Suppressor macrophage (primary cell): ENCODE results near the gene FOXP1.
A peak's percentile ranks its signal among the peaks of the same experiment; 100 is the strongest.

ENCODE experiments used
- DNase-seq, 4 experiments: peaks; one replicate each; pipeline ENCODE4 v3.0.0-alpha.2; 2020 to 2022

Gene FOXP1

GRCh38 chr3:71168880-71169411, 414.6 kb downstream of the FOXP1 start:
- no peak for DNase-seq

DNA sequence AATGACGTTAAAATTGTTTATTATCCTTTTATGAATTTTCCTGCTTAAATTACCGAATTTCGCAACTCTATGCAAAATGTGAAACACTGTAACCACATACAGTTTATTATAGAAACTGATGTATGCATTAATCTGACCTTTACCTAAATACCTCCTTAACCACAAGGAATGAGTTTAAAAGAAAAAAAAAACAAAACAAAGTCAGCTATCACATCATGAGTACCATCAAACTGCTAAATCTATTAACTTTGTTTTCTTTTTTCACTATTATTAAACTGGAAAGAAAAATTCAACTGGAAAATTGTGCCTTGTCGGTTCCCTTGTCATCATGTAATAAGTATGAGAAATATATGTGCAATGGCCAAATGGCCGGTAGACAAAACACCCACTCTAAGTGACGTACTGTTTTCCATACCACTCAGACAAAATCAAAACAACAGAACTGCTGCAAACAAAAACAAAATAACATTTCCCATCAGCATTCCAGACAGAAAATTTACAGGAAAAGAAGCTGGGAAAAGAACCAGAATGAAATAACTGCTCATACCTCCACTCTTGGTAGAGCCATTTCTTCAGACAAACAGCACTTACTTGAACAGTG, 415.3 kb downstream of the FOXP1 start:
- DNase-seq: no peak

- DNase-seq: no peak
Measured at GRCh38 chr3:71166339-71167240, 416.9 kb downstream of the FOXP1 start.

- DNase-seq: no peak
Measured at GRCh38 chr3:71164881-71165280, 418.6 kb downstream of the FOXP1 start.

DNA sequence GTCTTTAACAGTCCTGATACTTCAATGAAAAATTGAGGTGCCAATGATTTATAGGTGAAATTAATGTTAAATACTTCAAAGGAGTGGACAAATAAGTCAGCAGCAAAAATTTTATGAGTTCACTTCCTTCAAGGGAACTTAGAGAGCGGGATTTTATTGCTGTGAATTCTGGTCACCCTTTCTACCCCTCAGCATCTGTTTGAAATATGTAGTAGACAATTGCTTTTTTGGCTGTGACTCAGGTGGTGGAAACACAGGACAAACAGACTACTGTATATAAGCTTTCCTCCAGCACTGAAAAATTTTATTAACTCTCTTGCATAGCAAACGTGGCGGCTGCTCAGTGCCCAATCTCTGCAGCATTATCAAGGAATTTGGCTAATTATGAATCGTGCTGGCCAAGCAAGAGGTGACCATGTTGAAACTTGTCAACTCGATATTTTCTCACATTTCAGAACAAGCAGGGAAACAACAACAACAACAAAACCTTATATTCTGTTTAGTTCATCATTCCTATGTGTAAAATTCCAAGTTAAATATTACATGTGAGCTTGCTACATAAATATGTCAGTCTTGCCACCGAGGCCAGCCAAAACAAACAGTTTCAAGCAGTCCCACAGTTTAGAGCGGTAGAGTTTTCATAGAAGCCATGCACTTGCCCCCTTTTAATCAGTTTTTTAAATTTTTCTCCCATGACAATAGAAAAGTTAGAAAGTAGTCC, 420.2 kb downstream of the FOXP1 start:
- no peak for DNase-seq

DNA sequence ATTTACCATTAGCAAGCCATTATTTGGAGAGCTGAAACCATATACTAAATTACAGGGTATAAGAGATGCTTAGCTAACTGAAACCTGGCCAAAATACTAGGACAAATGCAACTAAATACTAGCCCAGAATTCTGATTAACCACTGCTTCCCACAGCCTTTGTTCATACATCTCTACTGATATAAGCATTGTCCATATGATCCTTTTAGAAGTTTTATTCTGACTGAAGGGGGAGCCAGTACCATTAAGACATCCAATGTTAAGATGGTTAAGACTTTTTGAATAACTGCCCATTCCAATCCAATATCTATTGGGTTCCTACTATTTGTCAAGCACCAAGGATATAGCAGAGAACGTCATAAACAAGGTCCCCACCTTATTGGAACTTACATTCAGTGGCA, 421.3 kb downstream of the FOXP1 start:
- DNase-seq: peak in 1 of 4 experiments; percentile 7

- no peak for DNase-seq
Measured at GRCh38 chr3:71160785-71161546, 422.6 kb downstream of the FOXP1 start.

GRCh38 chr3:71156062-71156665, 427.4 kb downstream of the FOXP1 start:
- DNase-seq: no peak

DNA sequence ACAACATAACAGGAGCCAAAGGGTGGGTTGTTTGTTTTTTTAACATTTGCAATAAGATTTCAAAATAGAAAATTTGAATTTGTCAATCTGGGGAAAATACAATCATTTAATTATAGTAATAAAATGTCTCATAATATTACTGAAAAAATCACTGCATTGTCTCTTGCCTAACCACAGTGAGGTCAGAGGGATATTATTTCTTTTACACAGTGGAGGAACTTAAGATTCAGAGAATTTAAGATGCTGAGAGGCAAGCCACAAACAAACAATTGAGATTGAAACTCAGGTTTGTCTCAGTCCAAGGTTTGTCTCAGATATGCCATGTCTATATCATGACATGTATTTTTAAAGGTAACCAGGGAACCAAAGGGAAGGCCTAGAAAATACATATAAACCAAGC, 428.7 kb downstream of the FOXP1 start:
- DNase-seq: no peak

DNA sequence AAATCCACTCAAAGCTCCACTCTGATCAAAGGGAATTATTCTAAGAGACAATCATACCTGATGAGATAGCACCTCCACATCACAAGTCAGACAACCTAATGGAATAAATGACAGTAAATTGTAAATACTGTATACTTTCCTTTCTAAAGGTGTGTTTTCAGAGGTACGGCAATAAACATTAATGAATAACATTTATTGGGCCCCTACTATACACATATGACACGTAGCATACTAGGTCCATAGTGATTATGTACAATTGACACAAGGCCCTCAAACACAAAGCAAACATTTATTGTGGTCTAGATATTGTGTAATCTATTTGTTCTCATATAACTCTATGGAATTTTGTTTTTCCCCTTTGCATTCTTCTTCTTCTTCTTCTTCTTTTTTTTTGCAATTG, 429.8 kb downstream of the FOXP1 start:
- no peak for DNase-seq

DNA sequence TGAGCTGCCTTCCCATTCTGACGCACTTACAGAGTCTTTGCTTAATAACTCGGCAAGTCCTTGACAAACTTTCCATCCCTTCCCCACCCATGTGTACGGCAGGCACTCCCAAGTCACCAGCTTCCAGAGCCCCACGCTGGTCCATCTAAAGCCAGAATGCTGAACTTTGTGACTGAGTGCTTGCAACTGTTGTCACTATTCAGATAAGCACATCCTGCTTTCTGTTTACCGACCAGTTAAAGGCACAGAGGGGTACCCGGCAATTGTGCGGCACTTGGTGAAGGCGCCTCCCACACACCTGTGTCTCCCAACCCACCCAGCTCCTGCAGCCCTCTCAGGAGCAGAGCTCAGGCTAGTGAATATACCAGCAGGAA, 430.6 kb downstream of the FOXP1 start:
- DNase-seq: no peak

- DNase-seq: no peak
Measured at GRCh38 chr3:71152039-71152891, 431.3 kb downstream of the FOXP1 start.

GRCh38 chr3:71149959-71150954, 433.3 kb downstream of the FOXP1 start:
- no peak for DNase-seq

DNA sequence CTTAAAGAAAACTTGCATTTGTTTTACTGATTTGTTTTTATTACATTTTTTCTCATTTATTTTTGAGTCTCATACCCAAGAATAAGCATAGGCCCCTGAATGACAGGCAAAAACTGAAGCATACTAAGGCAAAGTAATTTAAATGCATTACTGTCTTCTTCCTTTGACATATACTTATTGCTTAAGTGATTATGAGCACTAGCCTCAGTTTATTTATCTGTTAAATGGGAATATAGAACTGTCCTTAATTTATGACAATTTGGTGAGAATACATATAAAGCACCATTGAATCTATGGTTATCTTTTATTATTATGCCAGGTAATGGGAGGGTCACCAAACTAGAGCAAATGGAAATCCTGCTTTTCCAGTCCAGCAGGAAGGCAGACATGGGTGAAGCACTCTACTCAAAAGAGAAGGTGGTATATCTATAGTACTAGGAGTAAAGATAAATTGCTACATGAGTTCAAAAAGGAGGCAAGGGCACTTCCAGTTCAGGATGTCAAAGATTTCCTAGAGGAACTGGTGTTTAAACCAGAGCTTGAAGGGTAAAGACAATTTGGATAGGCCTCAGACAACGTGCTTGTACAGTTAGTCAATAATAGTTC, 435.0 kb downstream of the FOXP1 start:
- no peak for DNase-seq

DNA sequence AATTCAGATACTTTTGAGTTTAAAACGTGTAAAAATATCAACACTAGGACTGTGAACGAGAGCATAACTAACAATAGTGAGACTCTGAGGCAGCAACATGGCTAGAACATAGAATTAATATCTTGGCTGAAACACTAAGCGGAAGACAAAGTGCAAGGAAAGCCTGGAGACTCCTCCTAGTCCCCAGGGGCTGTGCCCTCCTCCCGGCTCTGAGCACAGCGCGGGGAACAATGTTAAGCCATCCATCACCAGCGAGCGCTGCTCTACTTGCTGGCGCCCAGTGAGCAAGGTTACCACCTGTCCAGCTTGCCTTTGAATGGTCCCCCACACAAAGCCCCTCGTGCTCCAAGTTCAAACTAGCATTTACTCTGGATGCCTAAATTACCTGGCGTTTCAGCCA, 436.9 kb downstream of the FOXP1 start:
- DNase-seq: no peak

- no peak for DNase-seq
Measured at GRCh38 chr3:71145954-71146353, 437.6 kb downstream of the FOXP1 start.

DNA sequence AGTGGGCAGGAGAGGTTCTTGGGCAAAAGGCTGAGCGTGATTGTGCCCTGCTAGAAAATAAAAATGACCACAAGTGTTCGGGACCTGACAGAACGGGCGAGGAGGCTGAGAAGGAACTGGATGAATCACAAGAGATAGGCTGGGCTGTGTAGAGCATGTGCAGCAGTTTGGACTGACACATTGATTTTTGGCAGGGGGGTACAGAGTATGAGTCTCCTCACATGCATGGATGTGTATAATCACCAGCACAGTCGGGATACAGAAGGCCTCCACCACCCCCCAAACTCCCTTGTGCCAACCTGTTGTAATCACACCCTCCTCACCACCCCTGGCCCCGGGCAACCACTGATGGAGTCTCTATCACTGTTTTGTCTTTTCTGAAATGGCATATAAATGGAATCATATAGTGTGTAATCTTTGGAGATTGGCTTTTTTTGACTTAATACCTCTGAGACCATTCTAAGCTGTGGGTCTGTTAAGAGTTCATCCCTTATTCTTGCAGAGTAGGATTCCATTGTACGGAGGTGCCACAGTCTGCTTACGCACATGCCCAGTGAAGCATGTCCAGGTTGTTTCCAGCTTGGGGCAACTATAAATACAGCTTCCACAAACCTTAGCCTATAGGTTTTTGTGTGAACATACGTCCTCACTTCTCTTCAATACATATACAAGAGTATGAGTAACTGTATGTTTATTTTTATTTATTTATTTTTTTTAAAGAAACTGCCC, 438.8 kb downstream of the FOXP1 start:
- no peak for DNase-seq

- no peak for DNase-seq
Measured at GRCh38 chr3:71143493-71143892, 440.0 kb downstream of the FOXP1 start.
